DMS114 treated with DMSO at 0.1 percent for 48 hours (cell line): ENCODE measurements around the gene RBM14.

Experiments used
- DNase-seq: peaks from one replicate; lab custom pipeline; 2025; ENCODE audit not compliant: unreplicated experiment; lab: John Stamatoyannopoulos, UW

RBM14 gene

GRCh38 chr11:66676282-66676919 is 60.0 kb downstream of the RBM14 start:
- no peak for DNase-seq
